GM19468 (cell line): ENCODE measurements around the gene NFKB1.
A peak's percentile ranks its signal among the peaks of the same experiment; 100 is the strongest.

ENCODE experiments used
- ATAC-seq: cut with Tn5 transposase; IDR thresholded peaks from one replicate; pipeline ENCODE4 v1.9.1; 2021; ENCODE audit warnings: mild to moderate bottlenecking, moderate library complexity, moderate number of reproducible peaks; ENCODE audit not compliant: unreplicated experiment; ENCODE audit errors: extremely low read depth

NFKB1 gene

GRCh38 chr4:102592256-102592655 lies 91.1 kb downstream of the NFKB1 start:
- ATAC-seq: no peak

- no peak for ATAC-seq
Measured at GRCh38 chr4:102593147-102593546, 92.0 kb downstream of the NFKB1 start.

GRCh38 chr4:102594000-102594399 lies 92.8 kb downstream of the NFKB1 start:
- no peak for ATAC-seq

- no peak for ATAC-seq
Measured at GRCh38 chr4:102596532-102596931, 95.4 kb downstream of the NFKB1 start.

GRCh38 chr4:102598086-102598761 lies 97.1 kb downstream of the NFKB1 start:
- peak; percentile 50 for ATAC-seq

GRCh38 chr4:102598762-102599374 lies 97.7 kb downstream of the NFKB1 start:
- no peak for ATAC-seq

GRCh38 chr4:102599455-102599854 lies 98.3 kb downstream of the NFKB1 start:
- ATAC-seq: no peak

GRCh38 chr4:102599886-102600285 lies 98.7 kb downstream of the NFKB1 start:
- no peak for ATAC-seq

GRCh38 chr4:102600689-102601088 lies 99.5 kb downstream of the NFKB1 start:
- ATAC-seq: no peak

GRCh38 chr4:102601586-102602227 lies 100.5 kb downstream of the NFKB1 start:
- no peak for ATAC-seq

- ATAC-seq: no peak
Measured at GRCh38 chr4:102604222-102604940, 103.2 kb downstream of the NFKB1 start.

GRCh38 chr4:102606261-102606660 lies 105.1 kb downstream of the NFKB1 start:
- ATAC-seq: no peak

- no peak for ATAC-seq
Measured at GRCh38 chr4:102606846-102607450, 105.8 kb downstream of the NFKB1 start.

- no peak for ATAC-seq
Measured at GRCh38 chr4:102608190-102608589, 107.0 kb downstream of the NFKB1 start.

GRCh38 chr4:102610007-102610406 lies 108.8 kb downstream of the NFKB1 start:
- peak; percentile 57 for ATAC-seq

GRCh38 chr4:102610476-102610875 lies 109.3 kb downstream of the NFKB1 start:
- ATAC-seq: no peak

GRCh38 chr4:102612210-102612609 lies 111.1 kb downstream of the NFKB1 start:
- no peak for ATAC-seq

- no peak for ATAC-seq
Measured at GRCh38 chr4:102612824-102613366, 111.7 kb downstream of the NFKB1 start.

GRCh38 chr4:102614801-102615200 lies 113.6 kb downstream of the NFKB1 start:
- ATAC-seq: no peak

GRCh38 chr4:102616636-102617035 lies 115.5 kb downstream of the NFKB1 start:
- no peak for ATAC-seq
